ENCODE measurements around the gene B3GNT8. TPM values are rescaled to one million over a fixed set of nuclear protein-coding genes. Genes with fewer than 3 reads are reported as not detected.

B3GNT8 gene
- total RNA-seq, 1 experiment from 2014 or later, result not detected

DNA sequence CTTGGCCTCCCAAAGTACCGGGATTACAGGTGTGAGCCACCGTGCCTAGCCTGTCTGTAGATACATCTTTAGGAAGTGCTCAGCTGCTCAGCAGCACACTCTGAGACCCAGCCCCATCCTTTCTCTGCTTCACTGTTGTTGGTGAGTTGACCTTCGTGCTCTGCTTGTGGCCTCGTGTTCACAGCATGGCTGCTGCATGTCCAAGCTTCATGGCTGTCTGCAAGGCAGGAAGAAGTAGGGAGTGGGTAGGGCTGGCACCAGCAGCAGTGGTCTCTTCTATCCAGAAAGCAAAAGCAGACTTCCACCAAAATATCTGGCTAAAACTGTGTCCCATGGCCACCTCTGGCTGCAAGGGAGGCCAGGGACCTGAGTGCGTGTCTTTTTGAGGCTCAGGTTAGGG, 14.2 kb downstream of the B3GNT8 start (continued):
- TF ChIP-seq, protein P1, sequence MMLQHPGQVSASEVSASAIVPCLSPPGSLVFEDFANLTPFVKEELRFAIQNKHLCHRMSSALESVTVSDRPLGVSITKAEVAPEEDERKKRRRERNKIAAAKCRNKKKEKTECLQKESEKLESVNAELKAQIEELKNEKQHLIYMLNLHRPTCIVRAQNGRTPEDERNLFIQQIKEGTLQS (IDR thresholded peaks at IDR 0.05), result no peak
- TF ChIP-seq SP1 (IDR thresholded peaks at IDR 0.05; ENCODE audit: low read depth) (no peak), ZFX (IDR thresholded peaks at IDR 0.05) (no peak), POLR2AphosphoS5 (IDR thresholded peaks at IDR 0.05; ENCODE audit: low read depth, low read length) (no peak), CBX3 (IDR thresholded peaks at IDR 0.05; ENCODE audit: low read depth) (no peak)
- TF ChIP-seq, protein P2, sequence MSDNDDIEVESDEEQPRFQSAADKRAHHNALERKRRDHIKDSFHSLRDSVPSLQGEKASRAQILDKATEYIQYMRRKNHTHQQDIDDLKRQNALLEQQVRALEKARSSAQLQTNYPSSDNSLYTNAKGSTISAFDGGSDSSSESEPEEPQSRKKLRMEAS (IDR thresholded peaks at IDR 0.05), result no peak

DNA sequence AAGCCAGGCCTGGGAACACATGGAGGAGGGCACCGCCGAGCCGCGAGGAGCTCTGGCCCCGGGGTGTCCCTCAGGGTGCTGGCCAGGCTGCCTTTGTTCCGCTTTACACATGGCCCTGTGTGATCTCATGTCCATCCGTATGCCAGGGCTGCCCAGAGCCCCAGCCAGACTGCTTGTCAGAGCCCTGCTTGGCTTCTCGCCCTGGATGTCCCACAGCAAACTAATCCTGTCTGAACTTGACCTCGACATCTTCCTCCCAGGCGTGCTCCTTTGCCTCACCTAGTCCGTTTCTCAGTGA, 15.3 kb downstream of the B3GNT8 start:
- Histone ChIP-seq H3K4me1 (ENCODE audit: control insufficient read depth in 1 of 2, insufficient read depth in 2 of 2, low read length in 2 of 2) (peaks cover 11 to 13% of the 10 kb centered on the region in 2 experiments; a peak in 3 of 4 replicates), H3K9me3 (ENCODE audit: control insufficient read depth in 1 of 2, insufficient read depth in 1 of 2, low read depth in 1 of 2, low read length in 2 of 2) (no peaks in the 10 kb centered on the region), H3K27me3 (ENCODE audit: insufficient read depth, low read length) (no peaks in the 10 kb centered on the region), H3K9me2 (ENCODE audit: insufficient read depth) (no peaks in the 10 kb centered on the region), H3K4me2 (ENCODE audit: low read length) (no peak overlapping the region), H4K20me1 (ENCODE audit: insufficient read depth) (no peaks in the 10 kb centered on the region), H2AFZ (ENCODE audit: low read depth, low read length, poor library complexity, severe bottlenecking) (no peak overlapping the region), H3K79me2 (ENCODE audit: insufficient read depth, low read length) (no peaks in the 10 kb centered on the region), H3K9ac (ENCODE audit: low read length) (no peak overlapping the region), H3K4me3 (replicated peaks in 1 of 2; ENCODE audit: low read depth in 1 of 2, low read length in 2 of 2) (no peak overlapping the region), H3K36me3 (ENCODE audit: control insufficient read depth in 1 of 2, insufficient read depth in 2 of 2, low read length in 2 of 2) (peaks cover 0 to 3% of the 10 kb centered on the region in 2 experiments; a peak in 1 of 4 replicates), H3K27ac (ENCODE audit: low read depth, low read length) (no peak overlapping the region)
- POLR2A ChIA-PET, result no interaction called here
- CTCF ChIA-PET, result no interaction called here
- ATAC-seq, result no peak
- intact Hi-C loops (cut with micrococcal nuclease), result no loop called here
- no TSS peak for BruUV-seq (replicated peaks)
- RAD21 ChIA-PET (ENCODE audit: low non-redundant PET in 1 of 2, low total read pairs in 2 of 2, uncharacterized antibody in 2 of 2, unreplicated experiment in 2 of 2), result no interaction called here
- DNase-seq (ENCODE audit: low read depth, low spot score), result no peak
- TF ChIP-seq CBX3 (IDR thresholded peaks at IDR 0.05; ENCODE audit: low read depth), result no peak
- TF ChIP-seq, protein P1 (IDR thresholded peaks at IDR 0.05), result no peak
- TF ChIP-seq EZH2 (IDR thresholded peaks at IDR 0.05), result no peak
- no peak for TF ChIP-seq ELF1 (IDR thresholded peaks at IDR 0.05; ENCODE audit: borderline replicate concordance, low read depth)
- TF ChIP-seq YY1 (IDR thresholded peaks at IDR 0.05; ENCODE audit: extremely low read depth, insufficient replicate concordance, low read depth, low read length), result no peak
- TF ChIP-seq FOSL1 (IDR thresholded peaks at IDR 0.05; ENCODE audit: low read depth), result no peak
- no peak for TF ChIP-seq SP1 (IDR thresholded peaks at IDR 0.05; ENCODE audit: low read depth)
- no peak for TF ChIP-seq SRF (IDR thresholded peaks at IDR 0.05; ENCODE audit: low read depth)
- no peak for TF ChIP-seq ZFX (IDR thresholded peaks at IDR 0.05)

Data from HCT116 (cell line).